ENCODE measurements around the gene SLC25A42. TPM values are rescaled to one million over a fixed set of nuclear protein-coding genes. Genes with fewer than 3 reads are reported as not detected.
A peak's percentile ranks its signal among the peaks of the same experiment; 100 is the strongest.
"Not testable (repeated sequence)": the region's sequence is repeated elsewhere in the genome, so short reads cannot be mapped to it uniquely, and the experiment has no call there.

Gene SLC25A42
- 14.2 TPM for total RNA-seq (ENCODE audit: unreplicated experiment)
- long read RNA-seq, partial matches to known transcripts, result 0 of 3 reads
- long read RNA-seq, other reads (novel, unspliced or antisense), result 3 of 3 reads

- peaks cover 13% of the 10 kb centered on the region for H3K4me1 Mint-ChIP-seq (ENCODE audit: low read depth, unreplicated experiment)
- peak within 1 kb of the TSS; percentile 54 for H3K27ac Mint-ChIP-seq (ENCODE audit: unreplicated experiment)
- H3K36me3 Mint-ChIP-seq (ENCODE audit: unreplicated experiment), result no peaks in the 10 kb centered on the region
- peak within 1 kb of the TSS; percentile 90 for H3K4me3 Mint-ChIP-seq (ENCODE audit: unreplicated experiment)
- DNase-seq, result peak; percentile 100
- no peak for TF ChIP-seq CTCF (IDR thresholded peaks at IDR 0.05; ENCODE audit: partially characterized antibody, unreplicated experiment)
- peaks cover 13% of the 10 kb centered on the region for H3K27me3 Mint-ChIP-seq (ENCODE audit: unreplicated experiment)
- peaks cover 1% of the 10 kb centered on the region for H3K9me3 Mint-ChIP-seq (ENCODE audit: unreplicated experiment)
These were observed at the start of gene SLC25A42 for GRCh38 chr19:19063183-19064097. TSS of gene SLC25A42 (plus strand) at chr19:19063994. CDS start at chr19:19096125, 32,131 bp downstream.

GRCh38 chr19:19021115-19021514 lies 42.7 kb upstream of the SLC25A42 start:
- Mint-ChIP-seq H3K27me3 (ENCODE audit: unreplicated experiment) (no peaks in the 10 kb centered on the region), H3K36me3 (ENCODE audit: unreplicated experiment) (no peaks in the 10 kb centered on the region), H3K27ac (ENCODE audit: unreplicated experiment) (no peak overlapping the region), H3K4me1 (ENCODE audit: low read depth, unreplicated experiment) (no peaks in the 10 kb centered on the region), H3K4me3 (ENCODE audit: unreplicated experiment) (no peak overlapping the region), H3K9me3 (ENCODE audit: unreplicated experiment) (no peaks in the 10 kb centered on the region)
- TF ChIP-seq CTCF (IDR thresholded peaks at IDR 0.05; ENCODE audit: partially characterized antibody, unreplicated experiment), result no peak
- DNase-seq, result no peak

- no peaks in the 10 kb centered on the region for H3K4me1 Mint-ChIP-seq (ENCODE audit: low read depth, unreplicated experiment)
- H3K27me3 Mint-ChIP-seq (ENCODE audit: unreplicated experiment), result no peaks in the 10 kb centered on the region
- H3K9me3 Mint-ChIP-seq (ENCODE audit: unreplicated experiment), result no peaks in the 10 kb centered on the region
- no peak for DNase-seq
- no peak overlapping the region for H3K4me3 Mint-ChIP-seq (ENCODE audit: unreplicated experiment)
- no peaks in the 10 kb centered on the region for H3K36me3 Mint-ChIP-seq (ENCODE audit: unreplicated experiment)
- no peak for TF ChIP-seq CTCF (IDR thresholded peaks at IDR 0.05; ENCODE audit: partially characterized antibody, unreplicated experiment)
- H3K27ac Mint-ChIP-seq (ENCODE audit: unreplicated experiment), result peak overlapping the region; percentile 12
These were observed 41.3 kb upstream of the SLC25A42 start for GRCh38 chr19:19022380-19022961.

- not testable (repeated sequence) for H3K36me3 Mint-ChIP-seq (ENCODE audit: unreplicated experiment); H3K9me3 Mint-ChIP-seq (ENCODE audit: unreplicated experiment); DNase-seq; H3K4me1 Mint-ChIP-seq (ENCODE audit: low read depth, unreplicated experiment); H3K27me3 Mint-ChIP-seq (ENCODE audit: unreplicated experiment); H3K27ac Mint-ChIP-seq (ENCODE audit: unreplicated experiment); H3K4me3 Mint-ChIP-seq (ENCODE audit: unreplicated experiment)
These were observed 40.4 kb upstream of the SLC25A42 start for GRCh38 chr19:19023376-19023775.

GRCh38 chr19:19025861-19026260 lies 37.9 kb upstream of the SLC25A42 start:
- Mint-ChIP-seq H3K36me3 (ENCODE audit: unreplicated experiment) (no peaks in the 10 kb centered on the region), H3K4me1 (ENCODE audit: low read depth, unreplicated experiment) (no peaks in the 10 kb centered on the region), H3K9me3 (ENCODE audit: unreplicated experiment) (no peaks in the 10 kb centered on the region), H3K27me3 (ENCODE audit: unreplicated experiment) (no peaks in the 10 kb centered on the region), H3K27ac (ENCODE audit: unreplicated experiment) (no peak overlapping the region), H3K4me3 (ENCODE audit: unreplicated experiment) (no peak overlapping the region)
- no peak for TF ChIP-seq CTCF (IDR thresholded peaks at IDR 0.05; ENCODE audit: partially characterized antibody, unreplicated experiment)
- no peak for DNase-seq
